Activated T-helper 1 cell treated with anti-CD3 and anti-CD28 coated beads, Interleukin-12 subunit alpha, Interleukin-12 subunit beta, Interleukin-2, Interleukin-4 antibody, amounts not matched to agents 30 ng/mL and 10 ng/mL and 1 ng/mL, durations not matched to agents 14 hours and 24 hours and 36 hours (primary cell): Measurements from ENCODE around the gene ARHGEF6. TPM values are rescaled to one million over a fixed set of nuclear protein-coding genes. Genes with fewer than 3 reads are reported as not detected.
"Not testable (repeated sequence)": the region's sequence is repeated elsewhere in the genome, so short reads cannot be mapped to it uniquely, and the experiment has no call there.

Experiments
- DNase-seq: peaks from one replicate; pipeline ENCODE4 v3.0.0; 2021; ENCODE audit warnings: low spot score
- H3K27ac Mint-ChIP-seq: one replicate; pipeline ENCODE4 v1.8.0; 2021; ENCODE audit warnings: mild to moderate bottlenecking, mixed read lengths
- H3K27me3 Mint-ChIP-seq: one replicate; pipeline ENCODE4 v1.8.0; 2022; ENCODE audit warnings: mild to moderate bottlenecking, moderate library complexity, mixed read lengths; ENCODE audit not compliant: insufficient read depth
- H3K36me3 Mint-ChIP-seq: one replicate; pipeline ENCODE4 v1.8.0; 2021; ENCODE audit warnings: low read depth, mixed read lengths
- H3K4me1 Mint-ChIP-seq: one replicate; pipeline ENCODE4 v1.8.0; 2021; ENCODE audit warnings: low read depth, mixed read lengths
- H3K4me3 Mint-ChIP-seq: one replicate; pipeline ENCODE4 v1.8.0; 2021; ENCODE audit warnings: mild to moderate bottlenecking, moderate library complexity, mixed read lengths
- H3K9me3 Mint-ChIP-seq: one replicate; pipeline ENCODE4 v1.8.0; 2021; ENCODE audit warnings: mixed read lengths
- intact Hi-C: fragments of 100-400 bp; cut with micrococcal nuclease; formaldehyde crosslinking; loops from one replicate; pipeline ENCODE4 v1.15.1; 2024
- total RNA-seq: library from RNA; stranded (reverse); gene quantifications from 2 replicates; pipeline ENCODE4 v1.2.3, GENCODE V29; 2022

Gene ARHGEF6
- total RNA-seq, 1 donor from 2014 or later: 39.8 TPM

DNA sequence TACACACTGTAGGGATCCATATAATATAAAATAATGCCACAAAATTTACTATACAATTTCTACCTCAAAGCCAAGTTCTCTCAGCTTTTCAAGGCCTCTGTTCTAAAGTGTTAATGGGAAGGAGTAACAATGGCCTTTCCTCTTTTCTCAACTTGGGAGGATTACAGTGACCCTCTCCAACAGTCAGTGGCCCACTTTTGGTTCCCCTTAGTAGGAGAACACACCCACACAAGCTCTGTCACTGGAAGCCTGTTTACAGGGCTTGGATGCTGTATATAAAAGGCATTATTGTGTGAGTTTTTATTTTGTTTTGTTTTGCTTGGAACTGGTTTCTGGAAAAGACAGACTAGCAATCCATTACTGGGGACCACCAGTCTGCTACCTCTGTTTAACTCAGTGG is 1.8 kb downstream of the ARHGEF6 start:
- intact Hi-C loops: loop anchor here (1.0 to 2.0 kb wide), 5 partner anchors 11 to 282 kb away; partner anchors contain the start of gene HTATSF1
- Mint-ChIP-seq H3K4me1 (peaks cover 72% of the 10 kb centered on the region), H3K36me3 (peaks cover 12% of the 10 kb centered on the region), H3K9me3 (no peaks in the 10 kb centered on the region), H3K27me3 (no peaks in the 10 kb centered on the region), H3K27ac (peak overlapping the region; percentile 95), H3K4me3 (peak overlapping the region; percentile 93)
- no peak for DNase-seq

DNA sequence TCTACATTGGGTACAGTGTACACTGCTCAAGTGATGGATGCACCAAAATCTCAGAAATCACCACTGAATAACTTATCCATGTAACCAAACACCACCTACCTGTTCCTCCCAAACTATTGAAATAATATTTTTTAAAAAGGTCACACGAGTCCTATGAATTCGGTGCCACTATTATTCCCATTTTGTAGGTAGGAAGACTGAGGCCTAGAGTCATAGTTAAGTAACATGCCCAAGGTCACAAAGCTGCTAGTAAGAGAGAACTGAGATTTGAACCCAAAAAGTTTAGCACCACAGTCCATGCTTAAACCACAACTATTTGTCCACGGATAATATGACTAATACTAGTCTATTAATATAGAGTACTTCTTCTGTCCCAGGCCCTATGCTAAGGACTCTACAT is 2.7 kb downstream of the ARHGEF6 start:
- Mint-ChIP-seq H3K4me1 (peaks cover 71% of the 10 kb centered on the region), H3K36me3 (peaks cover 10% of the 10 kb centered on the region), H3K27me3 (no peaks in the 10 kb centered on the region), H3K27ac (peak overlapping the region; percentile 55), H3K4me3 (peak overlapping the region; percentile 93), H3K9me3 (no peaks in the 10 kb centered on the region)
- intact Hi-C loops: loop anchor here (2.0 kb wide), 3 partner anchors 15 to 281 kb away; partner anchors contain the start of gene HTATSF1
- no peak for DNase-seq

DNA sequence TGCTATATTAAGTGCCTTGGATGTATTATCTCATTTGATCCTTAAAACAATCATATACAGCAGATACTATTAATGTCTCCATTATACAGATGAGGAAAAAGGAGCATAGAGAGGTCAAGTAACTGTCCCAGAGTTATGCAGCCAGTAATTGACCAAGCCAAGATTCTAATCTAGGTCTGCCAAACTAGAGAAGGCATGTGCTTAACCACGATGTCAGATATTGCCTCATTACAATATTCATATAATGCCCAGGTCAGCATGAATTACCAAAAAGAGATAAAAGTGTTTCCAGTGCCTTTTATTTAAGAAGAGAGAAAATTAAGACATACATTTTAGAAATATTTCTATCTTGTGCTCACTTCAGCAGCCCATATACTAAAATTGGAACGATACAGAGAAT is 7.1 kb downstream of the ARHGEF6 start:
- H3K27ac Mint-ChIP-seq: no peak overlapping the region
- no peaks in the 10 kb centered on the region for H3K9me3 Mint-ChIP-seq
- H3K36me3 Mint-ChIP-seq: peaks cover 17% of the 10 kb centered on the region
- H3K4me1 Mint-ChIP-seq: peaks cover 66% of the 10 kb centered on the region
- intact Hi-C loops: no loop called here
- no peak for DNase-seq
- H3K27me3 Mint-ChIP-seq: no peaks in the 10 kb centered on the region
- no peak overlapping the region for H3K4me3 Mint-ChIP-seq

DNA sequence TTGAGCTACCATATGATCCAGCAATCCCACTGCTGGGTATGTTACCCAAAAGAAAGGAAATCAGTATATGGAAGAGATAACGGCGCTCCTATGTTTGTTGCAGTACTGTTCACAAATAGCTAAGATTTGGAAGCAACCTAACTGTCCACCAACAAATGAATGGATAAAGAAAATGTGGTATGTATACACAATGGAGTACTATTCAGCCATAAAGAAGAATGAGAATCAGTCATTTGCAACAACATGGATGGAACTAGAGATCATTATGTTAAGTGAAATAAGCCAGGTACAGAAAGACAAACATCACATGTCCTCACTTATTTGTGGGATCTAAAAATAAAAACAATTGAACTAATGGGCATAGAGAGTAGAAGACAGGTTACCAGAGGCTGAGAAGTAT is 8.9 kb downstream of the ARHGEF6 start:
- DNase-seq, H3K4me3 Mint-ChIP-seq, intact Hi-C loops, H3K9me3 Mint-ChIP-seq, H3K27ac Mint-ChIP-seq, H3K27me3 Mint-ChIP-seq: not testable (repeated sequence)
- Mint-ChIP-seq H3K36me3 (peaks cover 12% of the 10 kb centered on the region), H3K4me1 (peaks cover 55% of the 10 kb centered on the region)

DNA sequence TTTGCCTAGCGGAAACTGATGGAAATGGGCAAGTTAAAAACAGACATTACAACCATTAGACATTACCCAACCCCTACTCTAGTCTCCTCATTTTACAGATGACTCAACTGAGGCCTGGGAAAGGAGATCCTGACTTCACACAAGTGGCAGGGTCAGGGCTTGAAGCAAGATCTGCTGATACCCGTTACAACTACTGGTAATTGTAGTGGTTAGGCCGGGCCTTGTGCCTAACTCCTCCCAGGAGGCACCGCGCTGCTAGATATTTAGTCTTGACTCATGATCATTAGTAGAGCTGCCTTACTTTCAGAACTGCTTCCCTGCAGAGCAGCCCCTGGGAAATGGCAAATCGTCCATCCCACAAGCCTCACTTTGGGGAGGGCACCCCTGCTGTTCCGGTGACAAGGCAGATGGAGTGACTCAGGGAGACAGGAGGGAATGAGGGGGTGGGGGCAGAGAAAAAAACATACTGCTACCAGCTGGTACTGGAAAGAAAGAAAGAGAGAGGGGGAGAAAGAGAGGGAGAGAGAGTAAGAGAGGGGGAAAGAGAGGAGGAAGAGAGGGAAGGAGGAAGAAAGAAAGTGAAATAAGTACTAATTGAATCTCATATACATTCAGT is 12.2 kb downstream of the ARHGEF6 start:
- peaks cover 52% of the 10 kb centered on the region for H3K4me1 Mint-ChIP-seq
- H3K27ac Mint-ChIP-seq: peak overlapping the region; percentile 92
- H3K9me3 Mint-ChIP-seq: no peaks in the 10 kb centered on the region
- H3K4me3 Mint-ChIP-seq: peak overlapping the region; percentile 80
- peaks cover 8% of the 10 kb centered on the region for H3K36me3 Mint-ChIP-seq
- intact Hi-C loops: loop anchor here (1.0 to 5.0 kb wide), 3 partner anchors 11 to 36 kb away; no protein-coding TSS in a partner anchor
- DNase-seq: peak; percentile 21
- no peaks in the 10 kb centered on the region for H3K27me3 Mint-ChIP-seq

DNA sequence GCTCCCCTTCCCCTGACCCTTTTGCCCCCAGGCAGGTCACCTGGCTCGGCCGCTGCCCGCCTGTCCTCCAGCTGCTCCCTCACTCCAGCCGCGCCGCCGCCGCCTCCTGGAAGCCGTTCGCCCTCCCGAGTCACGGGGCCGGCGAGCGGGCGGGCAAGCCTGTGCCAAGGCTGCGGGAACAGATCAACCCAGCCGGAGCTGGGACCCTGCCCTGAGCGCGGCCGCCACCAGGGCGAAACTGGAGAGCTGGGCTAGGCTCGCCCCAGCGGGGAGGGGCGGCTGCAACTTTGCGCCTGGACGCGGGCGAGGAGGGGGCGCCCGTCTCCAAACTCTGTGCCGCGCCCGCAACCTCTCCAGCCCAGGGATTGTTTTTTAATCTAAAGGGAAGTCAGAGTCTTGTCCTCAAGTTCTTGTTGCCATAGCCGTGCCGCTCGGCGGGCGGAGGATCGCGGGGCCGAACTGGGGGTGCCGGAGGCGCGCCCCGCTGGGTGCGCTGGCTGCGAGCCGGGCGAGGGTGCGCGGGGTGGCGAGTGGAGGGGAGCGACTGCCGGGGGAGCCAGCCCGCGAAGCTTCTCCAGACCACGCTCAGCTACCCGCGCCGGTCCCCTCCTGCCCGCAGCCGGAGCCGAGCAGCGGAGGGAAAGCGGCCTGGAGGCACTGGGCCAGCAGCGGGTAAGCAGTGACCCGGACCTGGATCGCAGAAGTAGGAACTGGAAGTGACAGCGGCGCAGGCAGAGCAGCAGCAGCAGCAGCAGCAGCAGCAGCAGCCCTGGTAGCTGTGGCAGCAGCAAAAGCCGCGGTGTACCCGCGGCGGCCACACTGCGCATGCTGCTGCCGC is 13.4 kb downstream of the ARHGEF6 start:
- no peaks in the 10 kb centered on the region for H3K9me3 Mint-ChIP-seq
- H3K27me3 Mint-ChIP-seq: no peaks in the 10 kb centered on the region

DNA sequence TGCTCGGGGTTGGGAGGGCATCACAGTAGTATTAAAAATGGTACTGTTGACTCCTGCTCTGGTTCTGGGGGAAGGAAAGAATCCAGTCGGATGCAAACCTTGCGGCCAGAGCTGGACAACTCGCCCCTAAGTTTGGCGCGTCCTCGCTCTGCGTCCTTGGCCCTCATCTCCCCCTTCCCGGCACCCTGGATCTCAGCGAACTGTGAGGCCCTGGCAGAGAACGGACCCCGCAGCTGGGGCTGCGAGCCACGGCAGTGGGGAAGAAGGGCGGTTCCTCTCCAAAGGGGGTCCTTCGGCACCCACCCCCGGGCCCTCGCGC is 14.0 kb downstream of the ARHGEF6 start:
- H3K4me3 Mint-ChIP-seq: peak overlapping the region; percentile 80

More for the DNA sequence above, 13.4 kb downstream of the ARHGEF6 start:
- H3K4me3 Mint-ChIP-seq: peak overlapping the region; percentile 80
- H3K4me1 Mint-ChIP-seq: peaks cover 56% of the 10 kb centered on the region
- H3K36me3 Mint-ChIP-seq: peaks cover 10% of the 10 kb centered on the region
- peak; percentile 17 for DNase-seq
- intact Hi-C loops: loop anchor here (2.0 to 5.0 kb wide), 2 partner anchors 35 to 111 kb away; no protein-coding TSS in a partner anchor
- peak overlapping the region; percentile 92 for H3K27ac Mint-ChIP-seq

DNA sequence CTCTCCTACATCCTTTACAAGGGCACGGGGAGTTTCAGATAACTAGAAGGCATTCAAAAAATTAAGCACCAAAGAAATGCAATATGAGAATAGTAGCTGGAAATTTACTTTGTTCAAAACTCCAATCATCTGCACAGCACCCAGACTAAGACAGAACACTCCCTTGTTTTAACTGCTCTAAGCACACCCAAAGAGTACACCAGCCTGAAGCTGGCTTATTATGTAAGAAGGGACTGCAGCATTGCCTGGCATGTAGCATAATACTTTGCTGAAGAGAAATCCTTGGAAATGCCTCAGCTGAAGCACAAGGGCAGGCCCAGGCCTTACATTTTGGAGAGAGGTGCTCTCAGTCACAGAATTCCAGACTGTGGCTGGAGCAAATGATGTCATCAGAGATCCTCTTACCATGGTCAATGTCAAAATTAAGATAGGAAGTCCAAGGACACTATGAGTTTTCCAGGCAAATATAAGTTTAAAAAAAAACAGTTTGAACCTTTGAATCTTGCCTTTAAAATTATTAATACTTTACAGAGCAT is 14.8 kb downstream of the ARHGEF6 start:
- intact Hi-C loops: loop anchor here (2.0 to 5.0 kb wide), 2 partner anchors 34 to 113 kb away; no protein-coding TSS in a partner anchor
- H3K27me3 Mint-ChIP-seq: no peaks in the 10 kb centered on the region
- H3K4me1 Mint-ChIP-seq: peaks cover 51% of the 10 kb centered on the region
- no peaks in the 10 kb centered on the region for H3K9me3 Mint-ChIP-seq
- H3K4me3 Mint-ChIP-seq: peak overlapping the region; percentile 80
- no peak for DNase-seq
- H3K27ac Mint-ChIP-seq: peak overlapping the region; percentile 52
- peaks cover 3% of the 10 kb centered on the region for H3K36me3 Mint-ChIP-seq

More for the DNA sequence above, 14.0 kb downstream of the ARHGEF6 start:
- H3K27me3 Mint-ChIP-seq: no peaks in the 10 kb centered on the region
- intact Hi-C loops: loop anchor here (2.0 to 5.0 kb wide), 2 partner anchors 34 to 112 kb away; no protein-coding TSS in a partner anchor
- H3K27ac Mint-ChIP-seq: peak overlapping the region; percentile 52
- H3K36me3 Mint-ChIP-seq: peaks cover 6% of the 10 kb centered on the region
- no peak for DNase-seq
- peaks cover 51% of the 10 kb centered on the region for H3K4me1 Mint-ChIP-seq
- H3K9me3 Mint-ChIP-seq: no peaks in the 10 kb centered on the region

DNA sequence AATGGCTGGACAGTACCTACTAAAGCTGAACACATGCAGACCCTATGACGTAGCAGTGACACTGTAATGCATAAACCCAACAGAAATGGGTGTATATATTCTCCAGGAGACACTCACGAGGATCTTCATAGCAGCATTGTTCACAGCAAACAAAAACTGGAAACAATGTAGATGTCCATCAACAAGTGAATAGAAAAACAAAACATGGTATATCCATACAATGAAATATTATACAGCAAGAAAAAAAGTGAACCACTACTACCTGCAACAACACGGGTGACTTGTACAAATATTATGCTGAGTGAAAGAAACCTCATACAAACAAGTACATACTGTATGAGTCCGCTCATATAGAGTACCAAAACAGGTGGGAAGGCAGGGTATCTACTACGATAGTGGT is 16.5 kb downstream of the ARHGEF6 start:
- H3K4me3 Mint-ChIP-seq: no peak overlapping the region
- intact Hi-C loops: no loop called here
- H3K27me3 Mint-ChIP-seq: no peaks in the 10 kb centered on the region
- H3K4me1 Mint-ChIP-seq: peaks cover 50% of the 10 kb centered on the region
- no peaks in the 10 kb centered on the region for H3K9me3 Mint-ChIP-seq
- no peak overlapping the region for H3K27ac Mint-ChIP-seq
- H3K36me3 Mint-ChIP-seq: peaks cover 2% of the 10 kb centered on the region
- DNase-seq: no peak

DNA sequence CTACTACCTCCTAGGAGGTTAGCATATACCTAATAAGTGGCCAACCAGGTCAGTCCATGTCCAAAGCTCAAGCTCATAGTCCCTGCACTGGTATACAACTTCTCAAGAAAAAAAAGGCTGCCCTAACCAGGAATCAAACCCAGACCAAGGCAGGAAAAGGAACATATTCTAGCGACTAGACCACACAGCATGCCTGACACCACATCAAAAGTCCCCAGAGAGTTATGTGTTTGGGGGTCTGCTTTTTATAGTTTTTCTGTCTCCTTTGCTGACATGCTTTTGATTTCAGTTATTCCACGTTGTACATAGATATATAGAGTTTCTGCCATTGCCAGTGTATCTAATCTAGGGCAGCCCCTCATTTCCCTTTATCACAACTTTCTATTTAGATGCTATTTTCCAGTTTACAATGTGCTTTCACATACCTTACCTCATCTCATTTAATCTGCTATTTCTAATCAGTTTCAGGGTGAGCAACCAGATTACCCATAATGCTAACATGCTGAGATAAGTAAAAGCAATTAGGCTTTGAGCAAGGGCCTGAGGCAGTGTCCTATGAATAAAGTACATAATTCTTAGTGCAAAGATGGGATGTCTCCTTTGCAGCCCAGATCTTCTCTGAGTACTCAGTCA is 17.8 kb downstream of the ARHGEF6 start:
- no peak for DNase-seq
- Mint-ChIP-seq H3K27me3 (no peaks in the 10 kb centered on the region), H3K9me3 (no peaks in the 10 kb centered on the region), H3K4me3 (peak overlapping the region; percentile 4), H3K36me3 (peaks cover 6% of the 10 kb centered on the region), H3K4me1 (peaks cover 47% of the 10 kb centered on the region), H3K27ac (peak overlapping the region; percentile 60)
- intact Hi-C loops: loop anchor here (2.0 kb wide), 1 partner anchor 16 kb away; no protein-coding TSS in a partner anchor

DNA sequence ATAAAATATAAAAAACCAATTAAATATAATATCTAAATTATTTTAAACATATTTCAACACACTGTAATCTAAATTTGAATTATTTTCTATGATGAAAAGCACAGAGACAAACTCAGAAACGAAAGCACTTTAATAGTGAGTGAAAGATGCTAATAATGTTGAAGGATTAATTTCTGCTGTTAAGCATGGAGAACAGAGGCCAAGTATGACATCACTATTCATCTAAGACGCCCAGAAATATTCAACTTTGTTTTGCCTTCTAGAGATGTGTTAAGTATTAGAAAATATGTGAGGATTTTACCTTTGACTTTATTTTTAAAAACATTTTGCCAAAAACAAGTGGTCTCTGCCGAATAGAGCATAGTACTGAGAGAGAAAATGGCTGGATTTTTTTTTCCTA is 19.3 kb downstream of the ARHGEF6 start:
- intact Hi-C loops: no loop called here

DNA sequence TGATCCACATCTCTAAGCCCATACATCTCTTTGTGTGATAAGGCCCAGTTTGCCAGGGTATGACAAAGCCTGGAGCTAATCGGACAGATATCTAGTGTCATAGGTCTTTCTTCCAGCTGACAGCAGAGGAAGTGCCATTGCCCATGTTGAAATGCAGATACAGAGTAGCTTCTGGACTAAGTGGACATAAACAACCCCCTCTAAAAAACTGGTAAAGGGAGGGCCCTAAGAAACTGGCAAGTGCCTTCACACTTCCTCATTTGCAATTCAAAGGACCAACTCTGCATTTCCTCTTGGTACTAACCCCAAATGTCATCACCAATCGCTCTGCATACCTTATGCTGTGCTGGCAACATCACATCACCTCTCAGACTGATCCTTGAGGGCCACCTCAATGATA is 20.8 kb downstream of the ARHGEF6 start:
- Mint-ChIP-seq H3K4me1 (peaks cover 41% of the 10 kb centered on the region), H3K9me3 (no peaks in the 10 kb centered on the region), H3K27ac (no peak overlapping the region), H3K4me3 (no peak overlapping the region), H3K36me3 (peaks cover 6% of the 10 kb centered on the region), H3K27me3 (no peaks in the 10 kb centered on the region)
- intact Hi-C loops: loop anchor here (1.0 kb wide), 1 partner anchor 8 kb away; no protein-coding TSS in a partner anchor
- no peak for DNase-seq

More for the DNA sequence above, 19.3 kb downstream of the ARHGEF6 start:
- H3K4me1 Mint-ChIP-seq: peaks cover 45% of the 10 kb centered on the region
- H3K27ac Mint-ChIP-seq: no peak overlapping the region
- peaks cover 6% of the 10 kb centered on the region for H3K36me3 Mint-ChIP-seq
- no peak overlapping the region for H3K4me3 Mint-ChIP-seq
- no peaks in the 10 kb centered on the region for H3K27me3 Mint-ChIP-seq
- no peaks in the 10 kb centered on the region for H3K9me3 Mint-ChIP-seq
- no peak for DNase-seq
